AG09319 (cell line): Measurements from ENCODE around the gene RASSF5.
"Not testable (repeated sequence)": the region's sequence is repeated elsewhere in the genome, so short reads cannot be mapped to it uniquely, and the experiment has no call there.

ENCODE experiments used
- DNase-seq: peaks from one replicate; pipeline ENCODE4 v3.0.0-alpha.2; 2010; ENCODE audit warnings: low read depth; ENCODE audit errors: extremely low read depth
- CTCF ChIP-seq: IDR thresholded peaks from 2 replicates; pipeline ENCODE4 v1.5.1; 2011; ENCODE audit warnings: low read depth, mild to moderate bottlenecking, inconsistent platforms, low read length, moderate library complexity

Gene RASSF5

GRCh38 chr1:206578978-206579374 lies 71.6 kb downstream of the RASSF5 start:
- no peak for DNase-seq
- TF ChIP-seq CTCF: no peak

DNA sequence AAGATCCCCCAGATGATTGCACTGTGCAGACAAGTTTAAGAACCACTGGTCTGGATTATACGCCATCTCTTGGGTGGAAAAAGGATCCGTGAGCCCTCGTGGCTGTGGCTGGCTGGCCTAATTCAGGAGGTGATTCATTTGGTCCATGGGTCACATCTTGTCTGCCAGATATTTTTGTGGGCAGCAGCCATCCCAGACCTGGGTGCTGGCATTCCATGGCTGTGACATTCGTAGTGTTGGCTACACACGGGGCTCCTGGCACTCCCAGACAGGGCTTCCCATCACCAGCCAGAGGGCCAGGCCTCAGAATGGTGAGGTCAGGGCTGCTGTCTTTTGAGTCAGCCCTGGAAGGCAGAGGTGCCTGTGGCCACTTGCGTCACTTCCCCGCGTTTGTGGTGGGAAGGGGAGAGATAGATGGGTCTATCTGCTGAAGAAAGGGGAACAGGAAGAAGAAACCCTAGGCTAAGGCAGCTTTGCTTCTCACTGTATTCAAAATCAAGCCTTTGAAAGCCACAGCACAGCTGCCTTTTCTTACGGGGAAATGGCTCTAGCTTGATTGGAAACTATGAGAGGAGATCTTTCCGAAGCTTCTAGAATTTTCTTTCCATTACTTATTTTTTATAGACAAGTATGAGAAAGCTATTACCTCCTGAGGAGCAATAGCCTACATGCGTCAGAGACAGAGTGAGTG lies 72.6 kb downstream of the RASSF5 start:
- DNase-seq: no peak
- TF ChIP-seq CTCF: no peak

- no peak for DNase-seq
- no peak for TF ChIP-seq CTCF
Observed at GRCh38 chr1:206580438-206581113, 73.2 kb downstream of the RASSF5 start.

GRCh38 chr1:206581114-206581497 lies 73.8 kb downstream of the RASSF5 start:
- not testable (repeated sequence) for DNase-seq

GRCh38 chr1:206581571-206581981 lies 74.2 kb downstream of the RASSF5 start:
- DNase-seq: no peak
- TF ChIP-seq CTCF: no peak

DNA sequence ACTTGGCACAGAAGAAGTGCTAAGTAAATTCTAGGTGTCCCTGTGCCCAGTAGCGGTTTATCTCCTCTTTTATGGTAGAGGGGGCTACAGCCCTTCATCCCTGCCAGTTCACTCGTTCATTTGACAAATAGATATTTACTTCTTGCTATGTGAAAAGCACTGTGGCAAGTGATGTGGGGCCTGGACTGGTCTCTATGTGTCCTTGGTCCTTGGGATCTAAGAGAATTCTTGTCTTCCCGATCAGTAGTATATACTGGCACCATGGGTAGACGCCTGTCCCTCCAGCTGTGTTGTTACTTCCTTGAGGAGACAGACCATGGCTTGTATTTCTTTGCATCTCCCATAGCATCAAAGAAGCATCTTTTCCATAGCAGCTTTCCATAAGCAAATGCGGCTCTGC lies 75.2 kb downstream of the RASSF5 start:
- no peak for TF ChIP-seq CTCF
- no peak for DNase-seq

- no peak for TF ChIP-seq CTCF
Observed at GRCh38 chr1:206582971-206583706, 75.8 kb downstream of the RASSF5 start.

More at GRCh38 chr1:206582971-206583706, 75.8 kb downstream of the RASSF5 start:
- DNase-seq: no peak
